Myocyte (in vitro differentiated cells): ENCODE measurements around the gene PRDX3. TPM values are rescaled to one million over a fixed set of nuclear protein-coding genes. Genes with fewer than 3 reads are reported as not detected.
"Not testable (repeated sequence)": the region's sequence is repeated elsewhere in the genome, so short reads cannot be mapped to it uniquely, and the experiment has no call there.

ENCODE experiments used
- DNase-seq: peaks from one replicate; pipeline ENCODE4 v3.0.0-alpha.2; 2012; ENCODE audit warnings: low read depth
- total RNA-seq: library from RNA; depleted of rRNA; stranded (reverse); fragments of >200 nt; gene quantifications from 2 replicates; pipeline ENCODE4 v1.2.3, GENCODE V29; 2014

Gene PRDX3
- total RNA-seq, 1 donor from 2014 or later = 246 TPM

- DNase-seq = peak; percentile 75
These were observed 13.2 kb downstream of the PRDX3 start, which contains the start of gene SFXN4 for GRCh38 chr10:119165171-119166117. SFXN4 (minus strand) TSS chr10:119165714; CDS start chr10:119165647, 67 bp downstream.

- DNase-seq = no peak
These were observed 16.0 kb downstream of the PRDX3 start for GRCh38 chr10:119162452-119163092.

GRCh38 chr10:119161680-119162451, 16.7 kb downstream of the PRDX3 start:
- peak; percentile 21 for DNase-seq

GRCh38 chr10:119159332-119159731, 19.3 kb downstream of the PRDX3 start:
- no peak for DNase-seq

- no peak for DNase-seq
These were observed 25.0 kb downstream of the PRDX3 start for GRCh38 chr10:119153661-119154060.

GRCh38 chr10:119153041-119153440, 25.6 kb downstream of the PRDX3 start:
- no peak for DNase-seq

- not testable (repeated sequence) for DNase-seq
These were observed 27.0 kb downstream of the PRDX3 start for GRCh38 chr10:119151601-119152000.

- DNase-seq = no peak
These were observed 28.9 kb downstream of the PRDX3 start for GRCh38 chr10:119149729-119150128.

GRCh38 chr10:119149157-119149556, 29.5 kb downstream of the PRDX3 start:
- DNase-seq = no peak

- no peak for DNase-seq
These were observed 35.0 kb downstream of the PRDX3 start for GRCh38 chr10:119143657-119144056.

- no peak for DNase-seq
These were observed 37.9 kb downstream of the PRDX3 start for GRCh38 chr10:119140603-119141245.

GRCh38 chr10:119139464-119140067, 39.0 kb downstream of the PRDX3 start:
- peak; percentile 20 for DNase-seq

GRCh38 chr10:119138346-119139306, 40.0 kb downstream of the PRDX3 start:
- DNase-seq = peak; percentile 34

- DNase-seq = not testable (repeated sequence)
These were observed 40.7 kb downstream of the PRDX3 start for GRCh38 chr10:119137878-119138277.

- DNase-seq = no peak
These were observed 42.5 kb downstream of the PRDX3 start for GRCh38 chr10:119136084-119136483.

GRCh38 chr10:119135513-119135881, 43.1 kb downstream of the PRDX3 start:
- no peak for DNase-seq

GRCh38 chr10:119133949-119134348, 44.7 kb downstream of the PRDX3 start:
- no peak for DNase-seq

- no peak for DNase-seq
These were observed 45.9 kb downstream of the PRDX3 start for GRCh38 chr10:119132521-119133345.
